Activated CD4-positive, alpha-beta memory T cell treated with anti-CD3 and anti-CD28 coated beads for 36 hours (primary cell): ENCODE results near the gene RYR2. TPM values are rescaled to one million over a fixed set of nuclear protein-coding genes. Genes with fewer than 3 reads are reported as not detected.

ENCODE experiments used
- CTCF ChIA-PET: fragments of 350-600 bp; sonication (Branson Sonifier 250); formaldehyde crosslinking; loops from one replicate; lab custom pipeline; 2021; ENCODE audit warnings: antibody characterized with exemption, inconsistent platforms; lab: Charles Lee
- POLR2A ChIA-PET: fragments of 350-600 bp; sonication (Branson Sonifier 250); formaldehyde crosslinking; loops from one replicate; lab custom pipeline; 2021; ENCODE audit warnings: antibody characterized with exemption; lab: Charles Lee
- DNase-seq: peaks from one replicate; pipeline ENCODE4 v3.0.0-alpha.2; 2020
- H3K27ac Mint-ChIP-seq: one replicate; pipeline ENCODE4 v1.8.0; 2021; ENCODE audit warnings: mixed read lengths
- H3K27me3 Mint-ChIP-seq: one replicate; pipeline ENCODE4 v1.8.0; 2021; ENCODE audit warnings: mixed read lengths
- H3K36me3 Mint-ChIP-seq: one replicate; pipeline ENCODE4 v1.8.0; 2021; ENCODE audit warnings: mixed read lengths
- H3K4me1 Mint-ChIP-seq: one replicate; pipeline ENCODE4 v1.8.0; 2021; ENCODE audit warnings: low read depth, mixed read lengths
- H3K4me3 Mint-ChIP-seq: one replicate; pipeline ENCODE4 v1.8.0; 2021; ENCODE audit warnings: mild to moderate bottlenecking, mixed read lengths
- H3K9me3 Mint-ChIP-seq: one replicate; pipeline ENCODE4 v1.8.0; 2021; ENCODE audit warnings: mixed read lengths
- intact Hi-C: fragments of 100-400 bp; cut with micrococcal nuclease; formaldehyde crosslinking; loops from one replicate; pipeline ENCODE4 v1.15.1; 2023
- total RNA-seq, 2 experiments: library from RNA; stranded (reverse); gene quantifications; one replicate each; pipeline ENCODE4 v1.2.3, GENCODE V29; 2021

Gene RYR2
- total RNA-seq, 2 experiments from 2014 or later, result 0.02 TPM

GRCh38 chr1:237199026-237199425 lies 157.0 kb downstream of the RYR2 start:
- ChIA-PET POLR2A (no interaction called here), CTCF (no interaction called here)
- H3K36me3 Mint-ChIP-seq, result no peaks in the 10 kb centered on the region
- no peak overlapping the region for H3K4me3 Mint-ChIP-seq
- intact Hi-C loops, result no loop called here
- peaks cover 2% of the 10 kb centered on the region for H3K27me3 Mint-ChIP-seq
- DNase-seq, result no peak
- H3K9me3 Mint-ChIP-seq, result no peaks in the 10 kb centered on the region
- no peak overlapping the region for H3K27ac Mint-ChIP-seq
- peaks cover 1% of the 10 kb centered on the region for H3K4me1 Mint-ChIP-seq

- no peaks in the 10 kb centered on the region for H3K36me3 Mint-ChIP-seq
- ChIA-PET CTCF (no interaction called here), POLR2A (no interaction called here)
- DNase-seq, result no peak
- H3K4me3 Mint-ChIP-seq, result no peak overlapping the region
- no peak overlapping the region for H3K27ac Mint-ChIP-seq
- no peaks in the 10 kb centered on the region for H3K9me3 Mint-ChIP-seq
- peaks cover 1% of the 10 kb centered on the region for H3K4me1 Mint-ChIP-seq
- intact Hi-C loops, result no loop called here
- H3K27me3 Mint-ChIP-seq, result peaks cover 4% of the 10 kb centered on the region
These were observed 159.2 kb downstream of the RYR2 start for GRCh38 chr1:237201155-237201554.

GRCh38 chr1:237204841-237205240 lies 162.9 kb downstream of the RYR2 start:
- ChIA-PET CTCF (no interaction called here), POLR2A (no interaction called here)
- Mint-ChIP-seq H3K4me1 (no peaks in the 10 kb centered on the region), H3K27ac (no peak overlapping the region), H3K36me3 (no peaks in the 10 kb centered on the region), H3K4me3 (no peak overlapping the region), H3K27me3 (peaks cover 3% of the 10 kb centered on the region), H3K9me3 (no peaks in the 10 kb centered on the region)
- intact Hi-C loops, result no loop called here
- no peak for DNase-seq

GRCh38 chr1:237205400-237206064 lies 163.5 kb downstream of the RYR2 start:
- Mint-ChIP-seq H3K27ac (no peak overlapping the region), H3K36me3 (no peaks in the 10 kb centered on the region), H3K9me3 (no peaks in the 10 kb centered on the region), H3K27me3 (peaks cover 3% of the 10 kb centered on the region), H3K4me1 (no peaks in the 10 kb centered on the region), H3K4me3 (no peak overlapping the region)
- ChIA-PET POLR2A (no interaction called here), CTCF (no interaction called here)
- no peak for DNase-seq
- intact Hi-C loops, result no loop called here

- ChIA-PET POLR2A (no interaction called here), CTCF (no interaction called here)
- no peak for DNase-seq
- Mint-ChIP-seq H3K27me3 (peaks cover 3% of the 10 kb centered on the region), H3K4me1 (no peaks in the 10 kb centered on the region), H3K27ac (no peak overlapping the region), H3K4me3 (no peak overlapping the region), H3K9me3 (no peaks in the 10 kb centered on the region), H3K36me3 (no peaks in the 10 kb centered on the region)
- intact Hi-C loops, result no loop called here
These were observed 164.1 kb downstream of the RYR2 start for GRCh38 chr1:237206065-237206414.

GRCh38 chr1:237211031-237211430 lies 169.0 kb downstream of the RYR2 start:
- ChIA-PET POLR2A (no interaction called here), CTCF (no interaction called here)
- Mint-ChIP-seq H3K4me1 (no peaks in the 10 kb centered on the region), H3K36me3 (no peaks in the 10 kb centered on the region), H3K27ac (no peak overlapping the region), H3K27me3 (peaks cover 1% of the 10 kb centered on the region), H3K4me3 (no peak overlapping the region), H3K9me3 (no peaks in the 10 kb centered on the region)
- intact Hi-C loops, result no loop called here
- no peak for DNase-seq

- H3K27me3 Mint-ChIP-seq, result peaks cover 1% of the 10 kb centered on the region
- H3K9me3 Mint-ChIP-seq, result no peaks in the 10 kb centered on the region
- POLR2A ChIA-PET, result no interaction called here
- no peaks in the 10 kb centered on the region for H3K4me1 Mint-ChIP-seq
- H3K4me3 Mint-ChIP-seq, result no peak overlapping the region
- DNase-seq, result no peak
- intact Hi-C loops, result no loop called here
- CTCF ChIA-PET, result no interaction called here
- no peaks in the 10 kb centered on the region for H3K36me3 Mint-ChIP-seq
- H3K27ac Mint-ChIP-seq, result no peak overlapping the region
These were observed 169.6 kb downstream of the RYR2 start for GRCh38 chr1:237211540-237211939.

GRCh38 chr1:237219751-237220642 lies 178.0 kb downstream of the RYR2 start:
- no peaks in the 10 kb centered on the region for H3K36me3 Mint-ChIP-seq
- ChIA-PET CTCF (no interaction called here), POLR2A (interaction anchor here (0.6 kb wide), 1 partner anchor 134 kb away, joined by 3 read pairs; no protein-coding TSS in a partner anchor)
- no peak overlapping the region for H3K27ac Mint-ChIP-seq
- H3K4me3 Mint-ChIP-seq, result no peak overlapping the region
- H3K4me1 Mint-ChIP-seq, result no peaks in the 10 kb centered on the region
- DNase-seq, result no peak
- H3K27me3 Mint-ChIP-seq, result peaks cover 3% of the 10 kb centered on the region
- intact Hi-C loops, result no loop called here
- H3K9me3 Mint-ChIP-seq, result no peaks in the 10 kb centered on the region

- no peaks in the 10 kb centered on the region for H3K9me3 Mint-ChIP-seq
- H3K27me3 Mint-ChIP-seq, result peaks cover 5% of the 10 kb centered on the region
- H3K27ac Mint-ChIP-seq, result no peak overlapping the region
- DNase-seq, result no peak
- intact Hi-C loops, result no loop called here
- no peak overlapping the region for H3K4me3 Mint-ChIP-seq
- no peaks in the 10 kb centered on the region for H3K4me1 Mint-ChIP-seq
- POLR2A ChIA-PET, result no interaction called here
- H3K36me3 Mint-ChIP-seq, result no peaks in the 10 kb centered on the region
- CTCF ChIA-PET, result no interaction called here
These were observed 181.4 kb downstream of the RYR2 start for GRCh38 chr1:237223419-237223818.

GRCh38 chr1:237226177-237226944 lies 184.4 kb downstream of the RYR2 start:
- DNase-seq, result no peak
- ChIA-PET CTCF (no interaction called here), POLR2A (no interaction called here)
- Mint-ChIP-seq H3K36me3 (no peaks in the 10 kb centered on the region), H3K27me3 (peaks cover 6% of the 10 kb centered on the region), H3K4me1 (no peaks in the 10 kb centered on the region), H3K27ac (no peak overlapping the region), H3K4me3 (no peak overlapping the region), H3K9me3 (no peaks in the 10 kb centered on the region)
- intact Hi-C loops, result no loop called here

- Mint-ChIP-seq H3K4me1 (no peaks in the 10 kb centered on the region), H3K27me3 (peaks cover 3% of the 10 kb centered on the region), H3K27ac (no peak overlapping the region), H3K9me3 (no peaks in the 10 kb centered on the region), H3K4me3 (no peak overlapping the region), H3K36me3 (no peaks in the 10 kb centered on the region)
- DNase-seq, result no peak
- CTCF ChIA-PET, result no interaction called here
- POLR2A ChIA-PET, result no interaction called here
- intact Hi-C loops, result no loop called here
These were observed 185.5 kb downstream of the RYR2 start for GRCh38 chr1:237227476-237227875.

- Mint-ChIP-seq H3K36me3 (no peaks in the 10 kb centered on the region), H3K4me1 (no peaks in the 10 kb centered on the region), H3K27me3 (peaks cover 3% of the 10 kb centered on the region), H3K4me3 (no peak overlapping the region), H3K9me3 (no peaks in the 10 kb centered on the region), H3K27ac (no peak overlapping the region)
- ChIA-PET CTCF (no interaction called here), POLR2A (no interaction called here)
- DNase-seq, result no peak
- intact Hi-C loops, result no loop called here
These were observed 186.4 kb downstream of the RYR2 start for GRCh38 chr1:237228421-237228820.
